Keratinocyte (primary cell): Measurements from ENCODE around the gene RNF150. TPM values are rescaled to one million over a fixed set of nuclear protein-coding genes. Genes with fewer than 3 reads are reported as not detected.

Experiments
- DNase-seq: peaks from one replicate; pipeline ENCODE4 v3.0.0-alpha.2; 2011; ENCODE audit warnings: low read depth, missing footprints, low spot score
- FAIRE-seq: peaks from 2 replicates; lab custom pipeline; 2011; peaks lifted over from hg19 to GRCh38; lab: Jason Lieb, UNC
- H2AFZ ChIP-seq: 2 replicates; pipeline ENCODE4 v1.6.0; 2012; ENCODE audit warnings: low read length, control low read depth, inconsistent platforms; ENCODE audit not compliant: control insufficient read depth
- H3K27ac ChIP-seq: 2 replicates; pipeline ENCODE4 v1.5.1; 2011; ENCODE audit warnings: low read length; ENCODE audit not compliant: control insufficient read depth, insufficient read depth
- H3K27me3 ChIP-seq: 3 replicates; pipeline ENCODE4 v1.6.0; 2011; ENCODE audit warnings: low read length; ENCODE audit not compliant: control insufficient read depth, insufficient read depth; ENCODE audit errors: extremely low read depth
- H3K36me3 ChIP-seq, 2 experiments: 2 replicates in 1 of 2; 3 replicates in 1 of 2; pipeline ENCODE4 v1.5.1; 2011; ENCODE audit warnings: low read length in 2 of 2, mild to moderate bottlenecking in 1 of 2; ENCODE audit not compliant: control insufficient read depth in 2 of 2, insufficient read depth in 2 of 2; ENCODE audit errors: extremely low read depth in 1 of 2
- H3K4me1 ChIP-seq: 3 replicates; pipeline ENCODE4 v1.5.1; 2011; ENCODE audit warnings: low read length; ENCODE audit not compliant: control insufficient read depth, insufficient read depth; ENCODE audit errors: extremely low read depth
- H3K4me2 ChIP-seq: 3 replicates; pipeline ENCODE4 v1.6.0; 2011; ENCODE audit warnings: low read depth, low read length; ENCODE audit not compliant: control insufficient read depth, insufficient read depth; ENCODE audit errors: extremely low read depth
- H3K4me3 ChIP-seq, 3 experiments: fragments of 200-600 bp in 1 of 3; sonication (generic) in 1 of 3; 2 replicates in 2 of 3; 3 replicates in 1 of 3; pipeline ENCODE4 v1.5.1; 2011 to 2016; ENCODE audit warnings: low read length in 3 of 3, mild to moderate bottlenecking in 3 of 3, control low read depth in 2 of 3, inconsistent platforms in 1 of 3, low read depth in 1 of 3, mixed read lengths in 1 of 3, mixed run types in 1 of 3, moderate library complexity in 1 of 3; ENCODE audit not compliant: control insufficient read depth in 2 of 3, insufficient read depth in 2 of 3; ENCODE audit errors: extremely low read depth in 1 of 3
- H3K79me2 ChIP-seq: 2 replicates; pipeline ENCODE4 v1.6.0; 2012; ENCODE audit warnings: low read length; ENCODE audit not compliant: control insufficient read depth, insufficient read depth
- H3K9ac ChIP-seq: 3 replicates; pipeline ENCODE4 v1.6.0; 2011; ENCODE audit warnings: low read length; ENCODE audit not compliant: control insufficient read depth, insufficient read depth; ENCODE audit errors: extremely low read depth
- H3K9me1 ChIP-seq: 3 replicates; pipeline ENCODE4 v1.6.0; 2011; ENCODE audit warnings: low read length; ENCODE audit not compliant: control insufficient read depth, insufficient read depth; ENCODE audit errors: extremely low read depth
- H3K9me3 ChIP-seq: 2 replicates; pipeline ENCODE4 v1.5.1; 2012; ENCODE audit warnings: low read depth, low read length; ENCODE audit not compliant: control insufficient read depth
- H4K20me1 ChIP-seq: 3 replicates; pipeline ENCODE4 v1.6.0; 2011; ENCODE audit warnings: low read length; ENCODE audit not compliant: control insufficient read depth, insufficient read depth; ENCODE audit errors: extremely low read depth
- EZH2 ChIP-seq: IDR thresholded peaks from one replicate; pipeline ENCODE4 v1.6.1; 2012; ENCODE audit warnings: inconsistent platforms, mild to moderate bottlenecking, low read length, moderate library complexity
- dilution Hi-C: fragments of 300-500 bp; cut with MboI; formaldehyde crosslinking; loops from one replicate; pipeline ENCODE4 v1.7.0; 2020; ENCODE audit warnings: low sequenced_read_pairs; ENCODE audit not compliant: extremely low pct_ligation_motif_present
- polyA plus RNA-seq, 5 experiments: library from polyadenylated mRNA; depleted of rRNA in 3 of 5; stranded (reverse) in 3 of 5; stranded (forward) in 1 of 5; unstranded in 1 of 5; fragments of >200 nt; gene quantifications; 1 replicate in 1 of 5; 2 replicates in 3 of 5; 3 replicates in 1 of 5; pipeline versions ENCODE4 v1.2.1 to v1.2.3, GENCODE V29; 2011 to 2012; ENCODE audit warnings: missing spikeins in 2 of 5, low read depth in 1 of 5, low replicate concordance in 1 of 5
- TF ChIP-seq, protein P1 (sequence below), 3 experiments: IDR thresholded peaks in 1 of 3; conservative IDR thresholded peaks in 1 of 3; optimal IDR thresholded peaks in 1 of 3; 2 replicates in 2 of 3; 3 replicates in 1 of 3; pipeline versions ENCODE3 to v1.5.1; 2011; ENCODE audit warnings: low read length in 3 of 3, mild to moderate bottlenecking in 3 of 3, moderate library complexity in 2 of 3, control low read depth in 1 of 3, inconsistent platforms in 1 of 3; ENCODE audit not compliant: insufficient read depth in 2 of 3; ENCODE audit errors: extremely low read depth in 1 of 3

The RNF150 gene
- polyA plus RNA-seq, 1 donor (not counting 4 experiments of a cell fraction or from before 2014, with no cell fraction given), result 0.18 TPM

DNA sequence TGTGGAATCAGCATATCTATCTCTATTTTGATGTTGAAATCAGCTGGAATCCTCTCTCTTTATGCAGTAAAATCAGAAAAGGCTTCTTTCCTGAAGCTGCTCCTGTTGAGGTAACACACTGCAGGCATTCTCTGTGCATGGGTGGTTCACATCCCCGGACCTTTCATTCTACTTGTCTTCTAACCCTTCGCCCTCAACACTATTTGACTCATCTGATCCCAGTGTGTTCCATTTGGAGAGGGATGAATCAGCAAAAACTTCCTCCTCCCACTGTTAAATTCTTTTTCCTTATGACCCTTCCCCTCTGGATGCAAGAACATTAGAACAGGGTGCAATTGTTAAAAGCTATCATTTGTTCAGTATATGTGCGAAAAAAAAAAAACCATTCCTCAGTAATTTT lies 67.4 kb downstream of the RNF150 start:
- no peaks in the 10 kb centered on the region for H3K27me3 ChIP-seq
- FAIRE-seq, result no peak
- H3K4me1 ChIP-seq, result no peaks in the 10 kb centered on the region
- no peak overlapping the region for H3K4me3 ChIP-seq
- no peaks in the 10 kb centered on the region for H3K9me1 ChIP-seq
- no peaks in the 10 kb centered on the region for H3K9me3 ChIP-seq
- H3K36me3 ChIP-seq, result no peaks in the 10 kb centered on the region
- no peak overlapping the region for H3K4me2 ChIP-seq
- no peak overlapping the region for H3K9ac ChIP-seq
- dilution Hi-C loops, result no loop called here
- no peaks in the 10 kb centered on the region for H4K20me1 ChIP-seq
- H3K79me2 ChIP-seq, result no peaks in the 10 kb centered on the region
- H2AFZ ChIP-seq, result no peak overlapping the region
- no peak overlapping the region for H3K27ac ChIP-seq
- TF ChIP-seq EZH2, result no peak
- TF ChIP-seq, protein P1, sequence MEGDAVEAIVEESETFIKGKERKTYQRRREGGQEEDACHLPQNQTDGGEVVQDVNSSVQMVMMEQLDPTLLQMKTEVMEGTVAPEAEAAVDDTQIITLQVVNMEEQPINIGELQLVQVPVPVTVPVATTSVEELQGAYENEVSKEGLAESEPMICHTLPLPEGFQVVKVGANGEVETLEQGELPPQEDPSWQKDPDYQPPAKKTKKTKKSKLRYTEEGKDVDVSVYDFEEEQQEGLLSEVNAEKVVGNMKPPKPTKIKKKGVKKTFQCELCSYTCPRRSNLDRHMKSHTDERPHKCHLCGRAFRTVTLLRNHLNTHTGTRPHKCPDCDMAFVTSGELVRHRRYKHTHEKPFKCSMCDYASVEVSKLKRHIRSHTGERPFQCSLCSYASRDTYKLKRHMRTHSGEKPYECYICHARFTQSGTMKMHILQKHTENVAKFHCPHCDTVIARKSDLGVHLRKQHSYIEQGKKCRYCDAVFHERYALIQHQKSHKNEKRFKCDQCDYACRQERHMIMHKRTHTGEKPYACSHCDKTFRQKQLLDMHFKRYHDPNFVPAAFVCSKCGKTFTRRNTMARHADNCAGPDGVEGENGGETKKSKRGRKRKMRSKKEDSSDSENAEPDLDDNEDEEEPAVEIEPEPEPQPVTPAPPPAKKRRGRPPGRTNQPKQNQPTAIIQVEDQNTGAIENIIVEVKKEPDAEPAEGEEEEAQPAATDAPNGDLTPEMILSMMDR (optimal IDR thresholded peaks at IDR 0.05 in 1 of 3, IDR thresholded peaks at IDR 0.05 in 1 of 3, conservative IDR thresholded peaks at IDR 0.05 in 1 of 3; ENCODE audit: extremely low read depth in 1 of 3, insufficient read depth in 2 of 3, low read length in 3 of 3), result no peak
- DNase-seq, result no peak

DNA sequence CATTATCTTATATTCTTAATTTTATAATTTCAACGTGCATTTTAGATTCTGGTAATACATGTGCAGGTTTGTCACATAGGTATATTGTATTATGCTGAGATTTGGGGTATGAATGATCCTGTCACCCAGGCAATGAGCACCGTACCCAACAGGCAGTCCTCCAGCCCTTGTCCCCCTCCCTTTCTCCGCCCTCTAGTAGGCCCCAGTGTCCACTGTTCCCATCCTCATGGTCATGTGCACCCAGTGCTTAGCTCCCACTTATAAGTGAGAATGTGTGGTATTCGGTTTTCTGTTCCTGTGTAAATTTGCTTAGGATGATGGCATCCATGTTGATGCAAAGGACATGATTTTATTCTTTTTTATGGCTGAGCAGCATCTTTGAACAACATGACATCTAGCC lies 70.6 kb downstream of the RNF150 start:
- no peak for TF ChIP-seq EZH2
- TF ChIP-seq, protein P1 (optimal IDR thresholded peaks at IDR 0.05 in 1 of 3, IDR thresholded peaks at IDR 0.05 in 1 of 3, conservative IDR thresholded peaks at IDR 0.05 in 1 of 3; ENCODE audit: extremely low read depth in 1 of 3, insufficient read depth in 2 of 3, low read length in 3 of 3), result no peak
- Histone ChIP-seq H3K9me3 (no peaks in the 10 kb centered on the region), H2AFZ (no peak overlapping the region), H3K79me2 (no peaks in the 10 kb centered on the region), H3K4me2 (no peak overlapping the region), H3K36me3 (no peaks in the 10 kb centered on the region), H3K27me3 (no peaks in the 10 kb centered on the region), H3K27ac (no peak overlapping the region), H3K4me3 (no peak overlapping the region), H4K20me1 (no peaks in the 10 kb centered on the region), H3K4me1 (no peaks in the 10 kb centered on the region), H3K9ac (no peak overlapping the region), H3K9me1 (no peaks in the 10 kb centered on the region)
- dilution Hi-C loops, result no loop called here
- FAIRE-seq (no peak), DNase-seq (no peak)
